ENCODE data around the gene C1GALT1.
"Not testable (repeated sequence)": the region's sequence is repeated elsewhere in the genome, so short reads cannot be mapped to it uniquely, and the experiment has no call there.

Gene C1GALT1

DNA sequence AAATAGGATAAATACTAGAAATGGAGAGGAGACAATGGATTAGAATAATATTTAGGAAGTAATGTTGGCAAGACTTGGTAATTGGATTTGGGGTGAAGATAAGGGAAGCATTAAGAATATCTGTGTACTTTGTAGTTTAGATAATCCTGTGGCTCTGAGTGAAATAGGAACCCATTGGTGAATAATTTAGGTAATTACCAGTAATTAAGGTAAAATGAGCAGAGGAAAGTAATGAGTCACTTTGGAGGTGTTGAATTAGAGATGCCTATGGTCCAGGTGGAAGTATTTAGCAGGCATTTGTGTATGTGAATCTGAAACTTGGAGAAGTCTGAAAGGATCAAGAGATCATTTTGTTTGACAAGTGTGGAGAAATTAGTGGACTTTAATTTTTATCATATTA is 5.7 kb downstream of the C1GALT1 start:
- no peak for DNase-seq (ENCODE audit: low read depth)
- TF ChIP-seq, protein P1, sequence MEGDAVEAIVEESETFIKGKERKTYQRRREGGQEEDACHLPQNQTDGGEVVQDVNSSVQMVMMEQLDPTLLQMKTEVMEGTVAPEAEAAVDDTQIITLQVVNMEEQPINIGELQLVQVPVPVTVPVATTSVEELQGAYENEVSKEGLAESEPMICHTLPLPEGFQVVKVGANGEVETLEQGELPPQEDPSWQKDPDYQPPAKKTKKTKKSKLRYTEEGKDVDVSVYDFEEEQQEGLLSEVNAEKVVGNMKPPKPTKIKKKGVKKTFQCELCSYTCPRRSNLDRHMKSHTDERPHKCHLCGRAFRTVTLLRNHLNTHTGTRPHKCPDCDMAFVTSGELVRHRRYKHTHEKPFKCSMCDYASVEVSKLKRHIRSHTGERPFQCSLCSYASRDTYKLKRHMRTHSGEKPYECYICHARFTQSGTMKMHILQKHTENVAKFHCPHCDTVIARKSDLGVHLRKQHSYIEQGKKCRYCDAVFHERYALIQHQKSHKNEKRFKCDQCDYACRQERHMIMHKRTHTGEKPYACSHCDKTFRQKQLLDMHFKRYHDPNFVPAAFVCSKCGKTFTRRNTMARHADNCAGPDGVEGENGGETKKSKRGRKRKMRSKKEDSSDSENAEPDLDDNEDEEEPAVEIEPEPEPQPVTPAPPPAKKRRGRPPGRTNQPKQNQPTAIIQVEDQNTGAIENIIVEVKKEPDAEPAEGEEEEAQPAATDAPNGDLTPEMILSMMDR (IDR thresholded peaks at IDR 0.05; ENCODE audit: control insufficient read depth, insufficient read depth, low read depth, low read length, missing control alignments), result no peak
- no peak overlapping the region for H3K4me3 ChIP-seq (ENCODE audit: control insufficient read depth, low read depth, low read length)

DNA sequence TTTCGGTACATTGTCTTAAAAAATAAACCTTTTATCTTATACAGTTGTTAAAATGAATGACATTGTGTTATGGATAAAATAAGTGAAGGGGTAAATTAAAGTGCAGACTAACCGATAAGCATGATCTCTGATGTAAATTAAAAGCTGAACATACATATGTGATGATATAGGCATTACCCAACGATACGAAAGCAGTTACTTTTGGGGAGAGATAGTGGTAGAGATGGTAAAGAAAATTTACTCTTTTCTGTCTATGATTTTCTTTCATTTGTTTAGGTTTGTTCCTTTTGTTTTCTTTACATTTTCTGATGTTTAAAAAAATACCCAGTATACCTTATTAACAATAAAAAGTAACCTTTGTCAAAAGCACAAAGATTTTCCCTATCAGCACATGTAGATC is 6.4 kb downstream of the C1GALT1 start:
- no peak overlapping the region for H3K4me3 ChIP-seq (ENCODE audit: control insufficient read depth, low read depth, low read length)
- TF ChIP-seq, protein P1 (IDR thresholded peaks at IDR 0.05; ENCODE audit: control insufficient read depth, insufficient read depth, low read depth, low read length, missing control alignments), result no peak
- DNase-seq (ENCODE audit: low read depth), result no peak

DNA sequence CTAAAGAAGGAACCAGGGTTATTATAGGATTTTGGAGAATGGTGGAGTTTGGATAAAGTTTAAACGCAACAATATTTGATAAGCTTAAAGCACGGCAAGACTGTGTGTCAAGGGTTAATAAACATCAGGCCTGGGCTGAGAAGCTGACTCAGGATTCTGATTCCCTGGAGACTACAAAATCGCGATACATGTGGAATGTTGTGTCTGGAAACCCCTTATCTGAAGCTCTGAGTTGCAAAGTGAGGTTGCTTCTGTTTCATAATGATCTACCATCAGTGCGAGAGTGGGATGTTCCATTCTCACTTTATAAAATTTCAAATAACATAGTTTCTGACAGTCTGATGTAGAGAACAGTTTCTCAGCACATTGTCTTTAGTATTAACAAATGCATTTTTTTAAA is 7.8 kb downstream of the C1GALT1 start:
- H3K4me3 ChIP-seq (ENCODE audit: control insufficient read depth, low read depth, low read length), result no peak overlapping the region
- DNase-seq (ENCODE audit: low read depth), result peak; percentile 16
- TF ChIP-seq, protein P1 (IDR thresholded peaks at IDR 0.05; ENCODE audit: control insufficient read depth, insufficient read depth, low read depth, low read length, missing control alignments), result no peak

DNA sequence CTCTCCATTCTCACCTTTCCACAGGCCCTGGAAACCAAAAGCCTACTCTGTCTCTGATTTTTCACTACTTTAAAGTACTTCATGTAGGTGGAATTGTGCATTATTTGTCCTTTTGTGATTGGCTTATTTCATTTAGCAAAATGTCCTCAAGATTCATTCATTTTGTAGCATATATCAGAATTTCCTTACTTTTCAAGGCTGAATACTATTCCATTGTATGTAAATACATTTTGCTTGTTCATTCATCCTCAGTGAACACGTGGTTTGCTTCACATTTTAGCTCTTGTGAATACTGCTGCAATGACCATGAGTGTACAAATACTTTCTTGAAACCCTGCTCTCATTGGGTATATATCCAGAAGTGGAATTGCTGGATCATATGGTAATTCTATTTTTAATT is 8.8 kb downstream of the C1GALT1 start:
- TF ChIP-seq, protein P1 (IDR thresholded peaks at IDR 0.05; ENCODE audit: control insufficient read depth, insufficient read depth, low read depth, low read length, missing control alignments), result no peak
- no peak overlapping the region for H3K4me3 ChIP-seq (ENCODE audit: control insufficient read depth, low read depth, low read length)
- DNase-seq (ENCODE audit: low read depth), result no peak

DNA sequence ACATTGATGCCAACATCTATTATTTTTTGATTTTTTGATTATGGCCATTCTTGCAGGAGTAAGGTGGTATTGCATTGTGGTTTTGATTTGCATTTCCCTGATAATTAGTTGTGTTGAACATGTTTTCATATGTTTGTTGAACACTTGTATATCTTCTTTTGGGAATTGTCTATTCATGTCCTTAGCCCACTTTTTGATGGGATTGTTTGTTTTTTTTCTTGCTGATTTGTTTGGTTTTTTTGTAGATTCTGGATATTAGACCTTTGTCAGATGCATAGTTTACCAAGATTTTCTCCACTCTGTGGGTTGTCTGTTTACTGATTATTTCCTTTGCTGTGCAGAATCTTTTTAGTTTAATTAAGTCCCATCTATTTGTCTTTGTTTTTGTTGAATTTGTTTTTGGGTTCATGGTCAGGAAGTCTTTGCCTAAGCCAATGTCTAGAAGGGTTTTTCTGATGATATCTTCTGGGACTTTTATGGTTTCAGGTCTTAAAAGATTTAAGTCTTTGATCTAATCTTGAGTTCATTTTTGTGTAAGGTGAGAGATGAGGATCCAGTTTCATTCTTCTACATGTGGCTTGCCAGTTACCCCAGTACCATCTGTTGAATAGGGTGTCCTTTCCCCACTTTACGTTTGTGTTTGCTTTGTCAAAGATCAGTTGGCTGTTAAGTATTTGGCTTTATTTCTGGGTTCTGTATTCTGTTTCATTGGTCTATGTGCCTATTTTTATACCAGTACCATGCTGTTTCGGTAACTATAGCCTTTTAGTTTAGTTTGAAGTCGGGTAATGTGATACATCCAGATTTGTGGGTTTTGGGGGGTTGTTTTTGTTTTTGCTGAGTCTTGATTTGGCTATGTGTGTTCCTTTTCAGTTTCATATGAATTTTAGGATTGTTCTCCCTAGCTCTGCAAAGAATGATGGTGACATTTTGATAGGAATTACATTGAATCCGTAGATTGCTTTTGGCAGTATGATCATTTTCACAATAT is 10.7 kb downstream of the C1GALT1 start:
- H3K4me3 ChIP-seq (ENCODE audit: control insufficient read depth, low read depth, low read length); DNase-seq (ENCODE audit: low read depth): not testable (repeated sequence)

DNA sequence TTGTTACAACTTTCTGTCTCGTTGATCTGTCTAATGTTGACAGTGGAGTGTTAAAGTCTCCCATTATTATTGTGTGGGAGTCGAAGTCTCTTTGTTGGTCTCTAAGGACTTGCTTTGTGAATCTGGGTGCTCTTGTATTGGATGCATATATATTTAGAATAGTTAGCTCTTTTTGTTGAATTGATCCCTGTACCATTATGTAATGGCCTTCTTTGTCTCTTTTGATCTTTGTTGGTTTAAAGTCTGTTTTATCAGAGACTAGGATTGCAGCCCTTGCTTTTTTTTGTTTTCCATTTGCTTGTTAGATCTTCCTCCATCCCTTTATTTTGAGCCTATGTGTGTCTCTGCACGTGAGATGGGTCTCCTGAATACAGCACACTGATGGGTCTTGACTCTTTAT is 17.2 kb downstream of the C1GALT1 start:
- not testable (repeated sequence) for DNase-seq (ENCODE audit: low read depth); H3K4me3 ChIP-seq (ENCODE audit: control insufficient read depth, low read depth, low read length)

DNA sequence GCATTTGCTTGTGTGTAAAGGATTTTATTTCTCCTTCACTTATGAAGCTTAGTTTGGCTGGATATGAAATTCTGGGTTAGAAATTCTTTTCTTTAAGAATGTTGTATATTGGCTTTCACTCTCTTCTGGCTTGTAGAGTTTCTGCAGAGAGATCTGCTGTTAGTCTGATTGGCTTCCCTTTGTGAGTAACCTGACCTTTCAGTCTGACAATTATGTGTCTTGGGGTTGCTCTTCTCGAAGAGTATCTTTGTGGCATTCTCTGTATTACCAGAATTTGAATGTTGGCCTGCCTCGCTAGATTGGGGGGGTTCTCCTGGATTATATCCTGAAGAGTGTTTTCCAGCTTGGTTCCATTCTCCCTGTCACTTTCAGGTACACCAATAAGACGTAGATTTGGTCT is 17.9 kb downstream of the C1GALT1 start:
- H3K4me3 ChIP-seq (ENCODE audit: control insufficient read depth, low read depth, low read length); DNase-seq (ENCODE audit: low read depth): not testable (repeated sequence)

DNA sequence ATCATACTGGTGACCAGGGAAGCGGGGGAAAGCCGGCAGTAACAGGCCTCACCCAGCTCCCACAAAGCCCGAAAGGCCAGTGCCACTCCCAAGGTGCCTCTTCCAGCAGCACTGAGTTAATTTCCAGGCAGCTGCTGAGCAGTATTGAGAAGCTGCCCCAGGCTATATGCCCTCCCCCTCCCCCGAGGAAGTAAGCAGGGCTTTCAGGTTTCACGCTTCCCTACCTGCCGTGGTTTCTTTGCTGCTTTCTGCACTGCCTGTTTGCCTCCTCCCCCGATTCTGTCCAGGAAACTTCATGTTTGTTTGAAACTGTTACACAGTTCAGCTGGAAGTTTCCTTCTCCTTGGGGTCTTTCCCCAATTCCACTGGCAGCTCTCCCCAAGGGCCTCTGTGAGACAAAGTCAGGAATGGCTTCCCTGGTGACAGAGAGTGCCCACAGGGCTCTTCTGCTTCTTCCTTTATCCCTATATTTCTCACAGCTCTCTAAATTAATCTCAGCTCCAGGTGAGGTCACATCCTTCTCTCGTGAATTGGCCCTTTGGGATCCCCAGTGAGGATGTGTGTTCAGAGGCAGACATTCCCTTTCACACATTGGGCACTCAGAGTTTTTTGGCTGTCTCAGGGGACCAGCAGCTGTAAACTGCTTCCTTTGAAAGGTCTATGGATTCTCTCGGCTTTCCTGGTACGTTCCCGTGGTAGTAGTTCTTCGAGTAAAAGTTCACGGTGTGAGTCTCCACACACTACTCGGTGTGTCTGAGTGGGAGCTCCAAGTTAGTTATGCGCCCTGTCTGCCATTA is 19.4 kb downstream of the C1GALT1 start:
- H3K4me3 ChIP-seq (ENCODE audit: control insufficient read depth, low read depth, low read length), result no peak overlapping the region
- TF ChIP-seq, protein P1 (IDR thresholded peaks at IDR 0.05; ENCODE audit: control insufficient read depth, insufficient read depth, low read depth, low read length, missing control alignments), result no peak
- no peak for DNase-seq (ENCODE audit: low read depth)

All from AG09309 (cell line).